M059J (cell line): Measurements from ENCODE around the gene HSPBP1. TPM values are rescaled to one million over a fixed set of nuclear protein-coding genes. Genes with fewer than 3 reads are reported as not detected.

Experiments used
- DNase-seq: peaks from one replicate; pipeline ENCODE4 v3.0.0-alpha.2; 2012; ENCODE audit warnings: low read depth
- total RNA-seq: library from RNA; depleted of rRNA; stranded (reverse); fragments of >200 nt; shearing (Covaris generic); gene quantifications from 2 replicates; pipeline ENCODE4 v1.2.3, GENCODE V29; 2014

HSPBP1 gene
- total RNA-seq, 1 experiment from 2014 or later = 37.2 TPM

DNA sequence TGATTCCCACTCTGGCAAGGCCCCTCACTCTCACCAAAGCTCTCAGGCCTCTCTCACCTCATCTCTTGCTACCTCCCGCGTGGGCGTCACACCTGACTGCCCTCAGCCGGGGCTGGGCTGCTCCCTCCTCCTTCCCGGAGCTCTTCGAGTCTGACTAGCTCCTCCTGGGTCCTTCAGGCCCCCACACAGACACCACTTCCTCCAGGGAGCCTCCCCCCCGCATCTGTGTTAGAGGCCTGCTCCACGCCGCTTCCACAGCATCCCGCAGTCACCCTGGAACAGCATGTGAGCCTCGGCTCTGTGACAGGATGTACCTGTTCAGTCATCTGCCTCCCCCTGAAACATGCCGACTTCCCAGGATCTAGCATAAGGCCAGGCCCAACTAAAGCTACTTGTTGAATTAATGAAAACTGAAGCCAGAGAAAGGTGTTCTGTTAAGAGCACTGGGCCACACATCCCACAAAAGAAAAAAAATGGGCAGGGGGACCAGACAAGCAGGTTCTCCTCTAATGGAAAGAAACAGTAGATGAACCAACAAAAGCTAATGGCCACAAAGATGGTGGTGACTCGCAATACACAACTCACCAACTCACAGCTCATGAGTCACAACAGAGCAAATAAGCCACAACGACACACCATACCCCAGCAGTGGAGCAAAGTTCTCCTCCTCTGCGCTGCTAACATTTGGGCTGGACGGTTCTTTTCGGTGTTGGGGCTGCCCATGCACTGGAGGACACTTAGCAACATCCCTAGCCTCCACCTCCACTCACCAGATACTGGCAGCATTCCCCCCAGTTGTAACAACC lies 24.1 kb downstream of the HSPBP1 start:
- peak; percentile 49 for DNase-seq

- no peak for DNase-seq
Measured at GRCh38 chr19:55254625-55254977, 25.3 kb downstream of the HSPBP1 start.

GRCh38 chr19:55253842-55254624 lies 25.9 kb downstream of the HSPBP1 start:
- no peak for DNase-seq

DNA sequence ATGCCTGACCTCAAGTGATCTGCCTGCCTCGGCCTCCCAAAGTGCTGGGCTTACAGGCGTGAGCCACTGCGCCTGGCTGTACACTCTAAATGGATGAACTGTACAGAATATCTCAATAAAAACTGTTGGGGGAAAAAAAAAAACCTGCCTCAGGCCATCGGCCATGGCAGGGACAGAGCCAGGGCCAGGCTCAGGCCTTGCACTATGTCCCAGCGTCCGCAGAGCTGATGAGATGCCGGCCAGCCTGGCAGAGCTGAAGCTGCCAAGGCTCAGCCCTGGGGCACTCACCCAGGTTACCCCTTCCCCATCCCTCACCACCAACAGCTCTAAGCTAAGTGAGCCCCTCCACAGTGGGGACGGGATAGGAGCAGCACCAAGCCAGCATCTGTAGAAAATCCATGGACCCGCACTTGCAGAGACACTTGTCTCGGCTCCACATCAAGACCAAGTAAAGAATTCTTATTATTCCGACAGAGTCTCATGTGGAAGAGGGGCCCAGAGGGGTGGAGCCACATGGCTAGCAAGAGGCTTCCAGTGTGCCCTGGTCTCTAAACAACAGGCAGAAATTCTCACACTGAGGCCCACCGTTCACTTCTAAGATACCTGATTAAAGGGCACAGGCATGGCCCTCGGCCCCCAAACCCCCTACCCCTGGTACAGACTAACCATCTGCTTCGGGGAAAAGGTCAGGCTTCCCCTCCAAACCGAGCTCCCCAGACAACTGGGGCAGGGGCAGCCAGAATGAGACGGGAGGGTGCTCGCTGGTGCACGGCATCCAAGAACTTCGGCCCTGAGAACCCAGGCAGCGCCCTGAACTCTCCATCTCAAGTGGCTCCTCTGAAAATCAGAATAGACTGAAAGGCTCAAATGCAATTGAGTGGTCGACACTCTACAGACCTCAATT lies 26.9 kb downstream of the HSPBP1 start:
- DNase-seq = no peak

GRCh38 chr19:55251341-55252081 lies 28.4 kb downstream of the HSPBP1 start:
- DNase-seq = peak; percentile 78

DNA sequence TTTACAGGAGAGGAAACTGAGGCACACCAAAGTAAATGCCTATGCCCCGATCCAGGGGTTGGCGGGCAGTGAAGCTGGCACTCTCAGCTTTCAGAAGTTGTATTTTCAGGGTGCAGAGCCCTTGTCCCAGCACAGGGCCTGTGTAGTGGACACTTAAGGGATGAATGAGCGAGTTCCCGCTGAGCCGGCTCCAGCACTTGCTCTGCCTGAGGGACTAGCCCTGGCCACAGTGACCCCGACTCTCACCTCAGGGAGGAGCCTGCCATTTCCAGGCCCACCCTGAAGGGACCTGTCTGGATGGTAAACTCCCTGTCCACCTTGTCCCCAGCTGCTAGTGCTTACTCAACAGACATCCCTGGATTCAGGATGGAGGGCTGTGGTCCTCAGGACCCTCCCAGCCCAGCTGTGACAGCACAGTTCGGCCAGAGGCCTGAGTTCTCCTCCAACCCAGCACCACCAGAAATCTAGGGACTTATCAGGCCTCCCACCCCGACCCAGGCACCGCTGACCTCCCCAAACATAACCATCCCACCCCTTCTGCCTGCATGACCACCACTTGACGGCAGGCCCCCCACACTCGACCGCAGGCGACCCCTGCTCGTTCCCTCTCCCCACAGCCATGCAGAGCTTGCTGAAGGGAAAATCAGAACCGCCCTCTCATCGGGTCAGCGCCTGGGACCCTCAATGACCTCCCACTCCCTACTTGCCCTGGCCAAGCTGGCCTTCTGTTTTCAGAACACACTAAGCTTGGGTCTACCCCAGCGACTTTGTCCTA lies 29.5 kb downstream of the HSPBP1 start:
- no peak for DNase-seq

DNA sequence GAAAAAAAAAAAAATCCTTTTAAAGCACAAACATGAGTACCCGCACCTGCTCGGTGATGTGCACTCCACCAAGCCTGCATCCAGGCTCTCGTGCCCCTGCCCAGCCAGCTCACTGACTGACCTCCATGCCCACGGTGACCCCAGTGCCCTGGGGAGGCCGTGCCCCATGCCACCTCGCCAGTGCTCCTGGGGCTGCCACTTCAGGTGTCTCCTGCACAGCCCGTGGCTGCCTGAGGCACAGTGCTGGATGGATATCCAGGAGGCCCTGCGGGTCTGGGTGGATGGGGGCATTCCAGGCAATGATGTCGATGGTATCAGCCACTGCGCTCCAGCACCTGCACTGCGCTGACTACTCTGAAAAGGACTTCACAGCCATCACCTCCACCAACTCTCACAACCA lies 30.1 kb downstream of the HSPBP1 start:
- no peak for DNase-seq

- no peak for DNase-seq
Measured at GRCh38 chr19:55248704-55249103, 31.2 kb downstream of the HSPBP1 start.

GRCh38 chr19:55248166-55248675 lies 31.7 kb downstream of the HSPBP1 start:
- no peak for DNase-seq

- peak; percentile 62 for DNase-seq
Measured at GRCh38 chr19:55247621-55248099, 32.2 kb downstream of the HSPBP1 start.

DNA sequence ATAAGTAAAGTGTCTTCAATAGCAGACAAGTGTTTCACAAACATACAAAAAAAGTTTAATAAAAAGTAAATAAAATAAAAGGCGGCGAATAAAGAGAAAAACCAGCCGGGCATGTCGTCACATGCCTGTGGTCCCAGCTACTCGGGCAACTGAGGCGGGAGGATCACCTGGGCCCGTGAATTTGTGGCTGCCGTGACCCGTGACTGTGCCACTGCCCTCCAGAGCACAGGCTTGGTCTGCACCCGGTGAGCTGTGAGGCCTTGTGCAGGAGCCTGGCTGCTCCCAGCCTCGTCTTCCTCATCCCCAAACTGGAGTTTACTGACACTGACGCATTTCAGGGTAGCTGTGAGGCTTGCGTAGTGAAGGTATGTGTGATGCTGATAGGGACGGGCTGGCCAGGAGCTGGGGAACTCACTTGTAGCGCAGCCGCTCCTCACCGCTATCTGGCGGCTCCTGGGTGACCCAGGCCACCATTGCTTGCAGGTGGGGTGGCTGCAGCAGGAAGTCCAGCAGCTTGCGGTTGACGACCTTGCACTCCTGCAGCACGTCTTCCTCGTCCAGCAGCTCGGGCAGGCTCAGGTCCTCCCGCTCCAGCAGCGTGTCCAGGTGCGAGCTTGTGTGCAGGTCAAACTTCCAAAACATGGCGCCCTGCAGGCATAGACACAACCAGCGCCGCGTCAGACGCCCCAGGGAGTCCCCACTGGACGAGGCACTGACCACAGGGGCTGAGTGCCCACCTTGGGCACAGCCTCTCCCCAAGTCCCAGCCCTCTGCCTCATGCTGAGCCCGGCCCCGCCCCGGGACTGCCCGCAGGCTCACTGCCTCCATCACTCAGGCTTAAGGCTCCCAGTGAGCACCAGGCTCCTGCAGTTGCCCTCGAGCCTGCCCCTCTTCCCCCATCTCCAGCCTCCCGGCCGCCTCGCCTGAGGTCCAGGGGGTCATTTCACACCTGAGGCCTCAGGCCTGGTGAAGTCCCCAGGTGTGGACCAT lies 33.2 kb downstream of the HSPBP1 start:
- DNase-seq = no peak

DNA sequence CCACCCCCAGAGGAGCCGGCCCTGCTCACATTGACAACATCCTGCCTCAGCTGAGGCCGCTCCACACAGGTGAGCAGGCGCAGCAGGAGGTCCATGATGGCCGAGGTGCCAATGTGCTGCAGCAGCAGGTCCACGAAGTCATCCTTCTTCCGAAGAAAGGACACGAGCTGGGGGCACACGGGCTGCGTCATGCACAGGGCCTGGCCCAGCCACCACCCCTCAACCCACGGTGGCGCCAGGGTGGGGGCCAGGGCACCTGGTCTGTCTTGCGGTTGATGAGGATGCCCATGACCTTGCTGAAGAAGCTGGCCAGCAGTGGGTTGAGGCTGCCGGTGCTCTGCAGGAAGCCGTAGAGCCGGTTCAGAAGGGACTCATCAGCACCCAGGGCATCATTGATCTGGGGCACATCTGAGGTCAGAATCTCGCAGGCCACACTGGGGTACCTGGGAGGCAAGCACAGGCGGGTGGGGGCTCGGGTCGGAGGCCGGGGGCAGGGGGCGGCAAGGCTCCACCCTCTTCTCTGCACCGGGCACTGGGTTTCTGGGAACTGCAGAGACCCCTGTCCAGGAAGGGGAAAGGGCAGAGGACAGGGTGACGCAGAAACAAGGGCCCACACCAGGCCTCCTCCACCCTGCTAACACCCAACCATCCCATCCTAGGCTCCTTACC lies 34.5 kb downstream of the HSPBP1 start:
- DNase-seq = no peak

GRCh38 chr19:55244004-55244680 lies 35.8 kb downstream of the HSPBP1 start:
- DNase-seq = no peak

DNA sequence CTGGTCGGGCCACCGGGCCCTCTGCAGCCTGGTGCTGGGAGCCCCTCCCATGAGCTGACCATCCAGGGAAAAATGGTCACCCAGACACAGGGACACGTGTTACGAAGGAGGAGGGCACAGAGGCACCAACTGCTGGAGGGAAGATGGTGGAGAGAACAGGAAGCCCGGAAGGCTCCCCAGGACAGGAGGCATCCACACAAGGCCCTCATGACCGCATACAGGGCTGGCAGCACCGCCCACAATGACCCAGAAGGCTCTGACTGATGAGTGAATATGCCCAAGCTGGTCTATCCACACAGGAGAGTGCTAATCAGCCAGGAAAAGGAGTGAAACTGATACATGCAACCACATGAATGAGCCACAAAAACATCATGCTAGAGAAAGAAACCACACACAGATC lies 37.4 kb downstream of the HSPBP1 start:
- DNase-seq = no peak

DNA sequence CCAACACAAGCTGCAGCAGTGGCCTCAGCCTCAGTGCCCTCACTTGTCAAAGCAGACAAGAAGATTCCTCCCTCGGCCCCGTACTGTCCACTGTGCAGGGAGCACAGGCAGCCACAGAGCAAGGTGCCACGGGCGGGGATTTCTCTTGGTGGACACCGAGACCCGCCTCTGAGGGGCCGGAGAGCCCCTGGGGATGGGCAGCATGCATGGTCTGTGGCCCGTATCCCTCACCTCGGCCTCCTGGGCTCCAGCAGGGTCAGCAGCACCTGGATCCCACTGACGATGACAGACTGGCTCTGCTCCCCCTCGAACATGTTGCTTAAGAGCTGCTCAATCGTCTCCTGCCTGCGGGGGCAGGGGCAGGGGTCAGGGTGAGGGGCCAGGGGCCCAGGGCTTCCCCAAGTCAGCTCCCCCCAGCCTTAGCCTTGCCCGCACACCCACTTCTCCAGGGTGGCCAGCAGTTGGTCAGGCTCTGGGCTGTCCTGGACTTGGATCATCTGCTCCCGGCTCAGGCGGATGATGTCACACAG lies 37.9 kb downstream of the HSPBP1 start:
- DNase-seq = no peak

- no peak for DNase-seq
Measured at GRCh38 chr19:55241143-55241934, 38.6 kb downstream of the HSPBP1 start.

DNA sequence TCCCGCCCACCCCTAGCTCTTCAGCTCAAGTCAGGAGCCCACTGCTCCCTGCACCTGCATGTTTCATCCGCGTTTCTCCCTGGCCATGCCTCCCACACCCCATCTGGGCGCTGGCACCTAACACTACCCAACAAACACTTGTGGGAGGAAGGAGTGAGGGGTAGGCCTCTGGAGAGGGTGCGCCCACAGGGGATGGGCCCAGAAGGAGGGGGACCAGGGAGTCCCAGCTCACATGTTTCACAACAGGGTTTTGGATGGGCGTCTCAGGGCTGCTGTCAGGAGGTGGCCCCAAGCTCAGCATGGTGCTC lies 39.2 kb downstream of the HSPBP1 start:
- DNase-seq = no peak
